GM21390 (cell line): Measurements from ENCODE around the gene GALNT6.
"Not testable (repeated sequence)": the region's sequence is repeated elsewhere in the genome, so short reads cannot be mapped to it uniquely, and the experiment has no call there.

Source experiments
- ATAC-seq: cut with Tn5 transposase; IDR thresholded peaks from one replicate; pipeline ENCODE4 v1.9.1; 2021; ENCODE audit not compliant: unreplicated experiment

Gene GALNT6

DNA sequence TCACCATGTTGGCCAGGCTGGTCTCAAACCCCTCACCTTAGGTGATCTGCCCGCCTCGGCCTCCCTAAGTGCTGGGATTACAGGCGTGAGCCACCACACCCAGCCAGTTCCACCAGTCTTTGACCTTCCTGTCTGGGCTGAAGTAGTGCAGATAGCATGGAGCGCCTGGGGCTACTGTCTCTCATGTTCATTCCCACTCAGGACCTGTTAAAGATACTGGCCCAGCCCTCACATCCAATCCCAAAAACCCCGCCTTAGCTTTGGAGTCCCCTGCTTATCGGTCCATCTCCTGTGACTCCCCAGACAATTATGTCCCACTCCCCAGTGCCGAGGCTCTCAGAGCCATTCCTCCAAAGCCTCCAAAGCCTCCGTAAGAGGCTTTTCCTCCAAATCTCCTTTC is 32.7 kb downstream of the GALNT6 start:
- ATAC-seq, result no peak

DNA sequence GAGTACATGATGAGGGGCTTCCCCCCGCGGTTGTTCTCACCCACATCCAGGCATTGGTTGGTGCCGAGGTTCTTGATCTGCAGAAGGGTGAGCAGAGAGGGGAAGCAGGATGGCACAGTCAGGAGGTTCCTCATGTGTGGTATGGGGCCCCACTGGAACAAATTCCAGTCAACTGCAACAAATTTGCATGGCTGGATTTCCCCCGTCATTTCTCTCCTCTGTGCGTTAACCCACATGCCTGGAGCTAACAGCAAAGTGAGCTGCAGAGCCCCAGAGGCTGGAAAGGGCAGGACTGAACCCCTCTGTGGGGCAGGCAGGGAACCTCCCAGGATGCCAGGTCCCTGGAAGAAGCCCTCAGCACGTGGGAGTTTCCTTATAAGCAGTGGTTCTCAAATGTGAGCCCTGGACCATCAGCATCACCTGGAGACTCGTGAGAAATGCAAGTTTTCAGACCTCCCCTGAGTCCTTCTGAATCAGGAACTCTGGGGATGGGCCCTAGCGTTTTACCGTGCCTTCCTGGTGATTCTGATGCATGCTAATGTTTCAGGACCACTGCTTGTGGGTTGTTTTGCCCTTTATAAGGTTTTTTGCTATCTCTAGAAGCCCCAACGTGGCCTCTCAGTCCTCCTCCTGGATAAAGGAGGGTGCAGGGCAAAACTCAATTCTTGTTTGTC is 33.7 kb downstream of the GALNT6 start:
- ATAC-seq, result no peak

DNA sequence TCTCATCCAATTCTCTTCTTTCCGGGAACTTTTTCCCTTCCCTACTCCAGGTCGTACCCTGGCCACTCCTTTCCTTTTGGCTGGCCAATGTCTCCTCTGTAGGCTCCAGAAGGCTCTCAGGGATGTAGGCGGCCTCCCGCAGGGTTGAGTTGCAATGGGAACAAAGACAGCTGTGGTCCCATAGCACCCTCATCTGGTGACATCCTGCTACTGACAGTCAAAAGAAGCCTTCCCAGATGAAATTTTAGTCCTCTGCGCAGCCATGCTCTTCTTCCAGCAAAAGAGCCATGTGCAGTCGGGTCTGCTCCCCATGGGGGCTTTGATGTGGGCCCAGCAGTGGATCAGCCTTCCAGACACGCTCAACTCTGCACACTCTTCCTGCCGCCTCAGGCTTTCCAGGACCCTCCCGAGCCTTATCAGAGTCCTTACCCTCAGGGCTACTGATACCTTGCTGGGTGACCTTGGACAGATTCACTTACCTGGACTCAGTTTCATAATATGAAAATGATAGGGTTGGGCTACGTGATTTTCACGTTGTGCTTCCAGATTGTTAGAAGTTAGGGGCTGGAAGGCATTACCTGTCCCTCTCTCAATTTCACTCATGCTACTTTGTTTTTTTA is 39.2 kb downstream of the GALNT6 start:
- no peak for ATAC-seq

DNA sequence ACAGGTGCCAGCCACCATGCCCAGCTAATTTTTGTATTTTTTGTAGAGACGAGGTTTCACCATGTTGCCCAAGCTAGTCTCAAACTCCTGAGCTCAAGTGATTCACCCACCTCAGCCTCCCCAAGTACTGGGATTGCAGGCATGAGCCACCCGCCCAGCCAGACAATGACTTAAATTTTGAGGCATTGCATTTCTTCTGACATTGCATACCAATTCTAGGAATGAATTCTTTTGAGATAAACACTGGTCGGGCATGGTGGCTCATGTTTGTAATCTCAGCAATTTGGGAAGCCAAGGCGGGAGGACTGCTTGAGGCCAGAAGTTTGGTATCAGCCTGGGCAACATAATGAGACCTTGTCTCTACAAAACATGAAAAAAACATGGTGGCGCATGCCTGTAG is 42.2 kb downstream of the GALNT6 start:
- ATAC-seq, result no peak

DNA sequence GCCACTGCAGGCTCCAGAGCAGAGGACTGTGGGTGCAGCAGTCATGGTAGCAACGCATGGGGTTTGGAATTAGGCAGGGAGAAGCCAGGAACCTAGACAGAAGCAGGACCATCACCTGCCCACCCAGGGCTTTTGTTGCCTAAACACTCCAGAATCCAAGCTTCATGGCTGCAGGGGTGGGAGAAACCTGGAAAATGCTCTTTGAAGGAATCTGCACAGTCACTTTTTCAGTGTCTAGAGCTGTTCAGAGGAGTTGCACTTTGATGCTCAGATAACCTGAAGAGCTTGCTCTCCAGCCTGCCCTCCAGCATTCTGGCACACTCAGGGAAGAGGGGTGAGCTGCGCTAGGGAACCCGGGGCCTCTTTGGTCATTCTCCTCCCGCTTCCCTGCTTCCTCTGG is 43.1 kb downstream of the GALNT6 start:
- ATAC-seq, result no peak

DNA sequence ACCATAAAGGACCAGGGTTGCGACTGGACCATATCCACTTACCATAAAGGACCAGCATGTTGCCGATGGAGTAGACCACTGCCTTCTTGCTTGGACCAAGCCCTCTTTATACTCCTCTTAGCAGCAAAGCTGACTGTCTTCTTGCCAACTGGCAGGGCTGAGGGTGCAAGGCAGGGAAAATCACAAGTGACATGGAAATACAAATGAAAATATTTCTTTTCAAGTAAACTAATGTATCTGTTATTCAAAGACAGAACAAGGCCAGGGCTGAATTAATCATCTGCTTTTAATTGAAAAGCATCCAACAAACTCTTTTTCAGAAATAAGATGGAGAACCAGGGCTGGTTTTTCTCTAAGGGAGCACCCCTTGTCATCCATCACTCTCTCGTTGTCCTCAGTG is 44.6 kb downstream of the GALNT6 start, which contains the start of gene CELA1:
Gene CELA1, minus strand, starts transcription at position 99 of the 400 bp plus-strand sequence. Its CDS starts 41 bp downstream, at position 58.
- ATAC-seq, result no peak

DNA sequence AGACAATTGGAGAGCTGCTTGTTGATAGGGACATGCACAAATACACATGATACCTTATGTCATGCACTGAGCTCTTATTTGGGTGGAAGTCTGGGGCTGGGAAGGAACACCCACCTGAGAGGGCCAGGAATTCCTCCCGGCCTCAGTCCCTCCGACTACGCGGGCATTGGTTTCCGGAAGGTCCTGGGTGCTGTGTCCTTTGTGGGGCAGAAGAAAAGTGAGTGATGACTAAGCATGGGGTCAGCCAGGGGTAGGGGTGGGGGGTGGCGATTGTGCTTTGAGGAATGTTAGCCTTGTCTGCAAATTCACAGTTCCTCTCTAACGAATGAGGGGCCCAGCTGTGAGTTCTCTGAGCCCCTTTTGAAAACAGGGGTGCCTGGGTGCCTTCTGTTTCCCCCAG is 45.5 kb downstream of the GALNT6 start:
- no peak for ATAC-seq

DNA sequence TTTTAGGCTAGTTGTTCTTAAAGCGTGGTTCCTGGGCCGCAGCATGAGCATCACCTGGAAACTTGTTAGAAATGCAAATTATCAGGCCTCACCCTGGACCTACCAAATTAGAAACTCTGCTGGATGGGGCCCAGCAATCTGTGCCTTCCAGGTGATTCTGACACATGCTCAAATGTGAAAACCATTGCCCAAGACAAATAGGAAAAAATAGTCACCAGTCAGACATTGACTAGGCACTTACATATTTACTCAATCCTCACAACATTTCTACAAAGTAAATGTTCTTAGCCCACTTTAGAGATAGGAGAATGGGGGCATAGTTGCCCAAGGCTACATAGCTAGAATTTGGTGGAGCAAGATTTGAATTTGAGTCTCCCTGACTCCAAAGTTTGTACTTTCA is 48.0 kb downstream of the GALNT6 start:
- no peak for ATAC-seq

DNA sequence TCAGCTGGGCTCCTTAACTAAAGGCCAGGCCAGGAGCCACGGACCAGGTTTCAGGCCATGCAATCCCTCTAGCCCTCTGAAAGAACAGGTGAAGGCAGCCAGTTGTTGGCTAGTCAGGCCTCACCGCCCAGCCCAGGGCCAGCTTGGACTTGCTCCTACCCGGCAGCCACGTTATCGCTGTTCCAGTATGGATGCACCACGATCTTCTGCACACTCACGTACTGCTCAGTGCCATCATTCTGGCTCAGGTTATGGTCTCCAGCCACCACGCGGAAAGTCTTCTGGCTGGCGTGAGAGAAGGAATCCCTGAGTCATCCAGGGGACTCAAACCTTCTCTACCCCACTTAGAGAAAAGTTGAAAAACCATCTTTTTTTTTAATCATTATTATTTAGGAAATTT is 48.8 kb downstream of the GALNT6 start:
- ATAC-seq, result no peak

DNA sequence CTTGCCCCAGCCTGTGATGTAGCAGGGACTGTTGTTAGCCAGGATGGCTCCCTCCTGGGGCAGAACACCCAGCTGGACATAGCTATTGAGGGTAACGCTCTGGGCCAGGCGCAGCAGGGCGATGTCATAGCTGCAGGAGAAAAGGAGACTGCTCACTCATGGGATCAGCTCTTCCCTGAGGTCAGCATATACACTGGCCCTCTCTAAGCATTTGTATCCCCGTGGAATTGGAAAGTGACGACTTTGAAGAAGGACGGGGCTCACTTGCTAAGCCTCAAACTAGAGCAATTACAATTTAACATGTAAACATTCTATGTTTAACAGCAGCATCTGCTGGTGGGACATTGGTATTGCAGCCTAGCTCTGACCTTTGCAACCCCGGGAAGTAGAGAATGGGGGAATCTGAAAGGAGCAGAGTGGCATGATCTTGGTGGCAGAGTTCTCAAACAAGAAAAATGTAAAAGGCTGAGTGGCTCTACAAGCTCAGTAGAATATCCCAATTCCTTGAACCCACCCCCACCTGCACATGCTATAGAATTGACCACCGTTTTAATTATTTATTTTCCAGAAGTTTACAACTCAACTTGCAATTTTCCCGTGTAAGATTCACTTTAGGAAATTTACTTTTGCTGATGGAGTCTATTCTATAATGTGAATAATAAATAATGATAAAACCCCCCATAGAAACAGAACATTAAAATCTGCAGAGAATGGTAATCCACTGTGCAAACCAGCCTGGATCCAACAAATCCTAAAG is 49.8 kb downstream of the GALNT6 start:
- ATAC-seq, result no peak

DNA sequence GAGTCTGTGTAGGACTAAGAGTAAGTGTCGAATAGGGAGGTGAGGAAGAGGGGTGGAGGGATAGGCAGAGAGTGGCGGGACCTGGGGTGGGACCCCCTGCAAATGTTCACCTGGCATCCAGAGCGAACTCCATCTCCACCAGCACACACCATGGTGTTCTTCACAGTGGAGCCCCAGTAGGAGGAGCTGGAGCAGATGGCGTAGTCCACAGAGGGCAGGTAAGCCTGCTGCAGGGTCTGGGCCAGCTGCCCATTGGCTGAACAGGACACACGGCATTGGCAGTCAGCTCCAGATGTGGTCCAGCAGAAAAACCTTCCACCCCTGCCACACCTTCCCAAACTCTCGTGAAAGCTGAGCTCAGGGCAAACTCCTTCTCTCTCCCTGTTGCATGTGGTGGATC is 51.5 kb downstream of the GALNT6 start:
- ATAC-seq, result no peak

DNA sequence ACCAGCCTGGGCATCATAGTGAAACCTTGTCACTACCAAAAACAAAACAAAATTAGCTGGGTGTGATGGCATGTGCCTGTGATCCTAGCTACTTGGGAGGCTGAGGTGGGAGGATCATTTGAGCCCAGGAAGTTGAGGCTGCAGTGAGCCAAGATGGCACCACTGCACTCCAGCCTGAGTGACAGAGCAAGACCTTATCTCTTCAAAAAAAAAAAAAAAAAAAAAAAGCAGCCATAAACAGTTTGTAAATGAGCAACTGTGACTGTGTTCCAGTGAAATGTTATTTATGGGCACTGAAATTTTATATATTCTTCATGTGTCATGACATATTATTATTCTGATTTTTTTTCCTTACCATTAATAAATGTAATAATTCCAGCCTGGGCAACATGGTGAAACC is 53.9 kb downstream of the GALNT6 start:
- ATAC-seq, result not testable (repeated sequence)

DNA sequence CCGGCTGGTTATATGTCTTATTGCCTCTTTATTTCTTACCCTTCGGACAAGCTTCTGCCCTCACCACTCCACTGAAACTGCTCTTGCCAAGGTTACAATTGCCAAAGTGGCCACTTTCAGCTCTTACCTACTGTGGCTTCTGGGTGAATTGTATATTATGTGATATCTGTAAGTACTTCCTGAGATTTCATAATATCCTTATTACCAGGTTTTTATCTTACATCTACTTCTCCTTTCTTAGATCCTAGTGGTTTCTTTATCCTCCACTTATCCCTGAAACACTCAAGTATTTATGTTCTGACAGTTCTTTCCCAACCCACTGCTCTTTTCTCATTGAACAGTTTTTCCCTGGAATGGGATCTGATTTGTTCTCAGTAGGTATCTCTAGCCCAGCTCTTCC is 55.3 kb downstream of the GALNT6 start:
- ATAC-seq, result no peak

DNA sequence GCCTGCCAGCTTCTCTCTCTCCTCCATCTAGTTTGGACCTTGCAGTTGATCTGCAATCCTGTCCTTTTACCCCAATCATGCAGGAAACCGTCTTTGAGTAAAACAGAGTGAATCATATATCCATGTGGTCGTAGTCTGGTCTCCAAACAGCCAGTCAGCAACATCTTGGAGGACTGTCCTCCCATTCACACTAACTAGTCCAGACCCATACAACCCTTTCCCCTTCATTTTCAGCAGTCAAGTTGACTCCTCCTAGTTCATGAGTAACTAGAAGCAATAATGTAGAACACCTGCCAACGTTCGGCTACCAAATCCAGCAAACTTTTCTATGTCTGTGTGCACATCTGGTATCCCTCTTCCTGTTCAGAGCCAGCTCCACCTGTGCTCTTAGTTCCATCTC is 56.4 kb downstream of the GALNT6 start:
- no peak for ATAC-seq

DNA sequence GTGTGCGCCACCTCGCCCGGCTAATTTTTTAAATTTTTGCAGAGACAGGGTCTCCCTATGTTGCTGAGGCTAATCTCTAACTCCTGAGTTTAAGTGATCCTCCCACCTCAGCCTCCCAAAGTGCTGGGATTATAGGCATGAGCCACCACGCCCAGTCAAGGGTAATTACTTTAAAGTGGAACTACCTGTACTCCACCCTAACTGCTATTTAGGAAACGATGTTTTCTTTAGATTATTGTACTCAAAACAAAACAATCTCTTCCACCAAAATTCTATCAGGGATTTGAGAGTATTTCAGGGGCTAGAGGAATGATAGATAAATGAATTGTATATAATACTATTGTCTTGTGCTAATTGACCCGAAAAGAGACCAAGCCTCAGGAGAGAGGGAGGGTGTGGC is 57.7 kb downstream of the GALNT6 start:
- ATAC-seq, result no peak

DNA sequence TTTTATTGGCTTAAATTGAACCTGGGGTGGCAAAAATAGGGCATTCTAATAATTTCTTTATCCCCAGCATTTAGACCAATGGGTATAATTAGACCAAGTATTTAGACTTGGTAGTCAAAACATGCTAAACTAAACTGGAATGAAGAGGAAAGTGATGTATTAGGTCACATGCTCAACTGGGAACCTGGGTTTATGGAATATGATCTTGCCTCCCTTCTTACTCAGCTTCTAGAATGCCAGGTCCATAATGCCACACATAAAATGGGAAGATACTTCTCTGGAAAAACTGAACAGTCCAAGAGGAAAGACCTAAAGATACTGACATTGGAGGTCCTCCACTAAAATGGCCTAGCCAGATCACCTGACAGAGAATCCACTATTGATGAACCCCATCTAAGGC is 61.0 kb downstream of the GALNT6 start:
- ATAC-seq, result no peak

DNA sequence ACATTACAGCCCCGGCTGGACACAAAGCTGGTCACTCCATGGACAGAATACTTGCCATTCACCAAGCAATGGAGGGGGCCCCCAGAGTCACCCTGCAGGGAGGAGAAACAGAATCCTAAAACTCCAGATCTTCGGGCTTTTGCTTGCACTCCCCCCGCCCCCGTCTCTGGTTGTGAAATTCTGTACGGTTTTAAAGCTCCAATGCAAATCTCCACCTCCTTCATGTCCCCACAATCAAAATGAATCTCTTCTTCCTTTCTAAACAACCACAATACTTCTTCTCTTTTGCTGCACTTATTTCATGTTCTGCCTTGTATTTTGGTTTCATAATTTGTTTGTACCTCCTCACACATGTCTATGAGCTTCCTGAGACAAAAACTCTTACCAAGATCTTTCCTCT is 61.5 kb downstream of the GALNT6 start:
- no peak for ATAC-seq

DNA sequence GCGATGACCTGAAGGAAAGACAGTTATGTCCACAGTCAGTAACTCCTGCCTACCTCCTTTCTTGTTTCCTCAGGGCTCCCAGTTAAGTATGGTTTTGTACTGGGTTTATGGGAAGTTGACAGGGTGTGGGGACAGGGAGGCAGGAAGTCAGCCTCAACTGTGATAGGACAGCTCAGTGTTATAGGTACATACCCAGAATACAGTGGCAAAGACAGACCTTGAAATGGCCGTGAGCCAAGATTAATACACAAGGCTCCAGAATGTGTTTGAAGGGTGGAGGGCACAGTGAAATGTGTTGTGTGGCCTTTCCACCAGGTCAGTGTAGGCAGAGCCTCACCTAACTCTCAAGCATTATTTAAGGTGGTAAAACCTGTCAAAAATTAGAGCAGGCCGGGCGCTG is 62.6 kb downstream of the GALNT6 start:
- no peak for ATAC-seq

DNA sequence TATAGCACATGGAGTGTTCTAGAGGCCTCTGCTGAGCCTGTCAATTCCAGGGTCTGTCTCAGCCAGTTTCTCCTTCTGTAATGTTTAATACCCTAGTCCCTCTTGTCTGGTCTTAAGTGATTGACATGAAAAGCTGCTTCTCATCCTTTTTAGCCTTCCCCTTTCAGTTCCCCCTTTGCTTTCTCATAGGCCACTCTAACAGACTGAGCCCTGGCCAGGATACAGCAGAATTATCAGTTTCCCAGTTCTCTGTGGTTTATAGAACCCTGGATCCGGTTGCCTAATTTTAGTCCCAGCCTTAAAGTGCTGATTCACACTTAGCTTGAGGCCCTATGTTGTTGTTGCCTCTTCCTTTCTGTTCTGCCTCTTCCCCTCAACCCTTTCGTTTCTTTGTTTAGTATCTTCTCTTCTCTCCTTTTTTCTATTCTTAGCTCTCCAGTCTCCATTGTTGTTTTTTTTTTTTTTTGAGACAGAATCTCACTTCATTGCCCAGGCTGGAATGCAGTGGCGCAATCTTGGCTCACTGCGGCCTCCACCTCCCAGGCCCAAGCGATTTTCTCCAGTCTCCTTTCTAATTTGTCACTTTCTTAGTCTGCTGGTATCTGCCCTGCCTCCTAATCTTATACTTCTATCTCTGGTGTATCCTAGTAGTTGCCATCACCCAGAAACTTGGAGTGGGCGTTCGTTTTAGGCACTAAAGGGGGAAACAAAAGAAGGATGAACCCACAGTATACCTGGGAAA is 64.3 kb downstream of the GALNT6 start:
- peak; percentile 53 for ATAC-seq

DNA sequence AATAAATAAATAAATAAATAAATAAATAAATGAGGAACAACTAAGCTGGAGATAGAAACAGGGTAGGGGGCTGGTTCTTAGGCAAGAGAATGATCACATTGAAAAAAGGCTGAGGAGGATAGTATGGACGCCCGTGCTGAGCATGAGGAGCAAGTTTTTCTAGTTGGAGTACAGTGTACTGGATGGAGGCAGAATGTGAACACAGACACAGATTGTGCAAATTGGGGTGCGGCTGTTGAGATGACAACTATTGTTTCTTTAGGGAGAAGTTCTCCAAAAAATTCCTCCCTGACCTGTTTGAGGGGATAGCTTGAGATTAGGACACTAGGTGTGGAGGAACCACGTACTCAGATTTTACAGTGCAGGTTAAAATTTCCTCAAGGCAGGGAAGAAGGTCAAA is 66.3 kb downstream of the GALNT6 start:
- no peak for ATAC-seq
